Measurements from ENCODE around the gene SLC25A21. TPM values are rescaled to one million over a fixed set of nuclear protein-coding genes. Genes with fewer than 3 reads are reported as not detected.

SLC25A21 gene
- total RNA-seq, 2 experiments from 2014 or later = not detected

- Mint-ChIP-seq H3K27ac (no peak overlapping the region), H3K36me3 (ENCODE audit: low read depth) (no peaks in the 10 kb centered on the region), H3K4me3 (no peak overlapping the region), H3K27me3 (peaks cover 3% of the 10 kb centered on the region), H3K9me3 (no peaks in the 10 kb centered on the region), H3K4me1 (ENCODE audit: low read depth) (no peaks in the 10 kb centered on the region)
- TF ChIP-seq, protein P1, sequence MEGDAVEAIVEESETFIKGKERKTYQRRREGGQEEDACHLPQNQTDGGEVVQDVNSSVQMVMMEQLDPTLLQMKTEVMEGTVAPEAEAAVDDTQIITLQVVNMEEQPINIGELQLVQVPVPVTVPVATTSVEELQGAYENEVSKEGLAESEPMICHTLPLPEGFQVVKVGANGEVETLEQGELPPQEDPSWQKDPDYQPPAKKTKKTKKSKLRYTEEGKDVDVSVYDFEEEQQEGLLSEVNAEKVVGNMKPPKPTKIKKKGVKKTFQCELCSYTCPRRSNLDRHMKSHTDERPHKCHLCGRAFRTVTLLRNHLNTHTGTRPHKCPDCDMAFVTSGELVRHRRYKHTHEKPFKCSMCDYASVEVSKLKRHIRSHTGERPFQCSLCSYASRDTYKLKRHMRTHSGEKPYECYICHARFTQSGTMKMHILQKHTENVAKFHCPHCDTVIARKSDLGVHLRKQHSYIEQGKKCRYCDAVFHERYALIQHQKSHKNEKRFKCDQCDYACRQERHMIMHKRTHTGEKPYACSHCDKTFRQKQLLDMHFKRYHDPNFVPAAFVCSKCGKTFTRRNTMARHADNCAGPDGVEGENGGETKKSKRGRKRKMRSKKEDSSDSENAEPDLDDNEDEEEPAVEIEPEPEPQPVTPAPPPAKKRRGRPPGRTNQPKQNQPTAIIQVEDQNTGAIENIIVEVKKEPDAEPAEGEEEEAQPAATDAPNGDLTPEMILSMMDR (IDR thresholded peaks at IDR 0.05) = no peak
- ATAC-seq (no peak), DNase-seq (no peak)
- POLR2A ChIA-PET = no interaction called here
- intact Hi-C loops (cut with micrococcal nuclease) = no loop called here
- CTCF ChIA-PET = no interaction called here
These were observed 348.8 kb downstream of the SLC25A21 start for GRCh38 chr14:36823651-36824050.

DNA sequence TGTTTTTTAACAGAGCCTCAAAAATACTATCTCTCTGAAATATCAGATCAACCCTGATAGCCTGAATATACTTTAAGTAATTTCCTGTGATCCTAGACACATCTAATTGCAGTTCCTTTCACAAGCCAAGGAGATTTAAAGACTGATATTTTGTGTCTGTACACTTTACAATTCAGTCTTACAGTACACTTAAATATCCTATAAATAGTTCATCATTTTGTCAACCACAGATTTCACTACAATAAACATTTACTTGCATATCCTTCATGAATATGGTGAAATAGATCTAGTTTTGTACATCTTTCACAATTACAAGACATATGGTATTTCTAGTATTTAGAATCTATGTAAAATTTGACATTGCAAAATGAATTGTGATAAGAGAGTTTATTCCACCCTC, 349.7 kb downstream of the SLC25A21 start:
- Mint-ChIP-seq H3K4me1 (ENCODE audit: low read depth) (no peaks in the 10 kb centered on the region), H3K9me3 (no peaks in the 10 kb centered on the region), H3K4me3 (no peak overlapping the region), H3K27me3 (peaks cover 3% of the 10 kb centered on the region), H3K36me3 (ENCODE audit: low read depth) (no peaks in the 10 kb centered on the region), H3K27ac (no peak overlapping the region)
- DNase-seq (no peak), ATAC-seq (no peak)
- CTCF ChIA-PET = no interaction called here
- POLR2A ChIA-PET = no interaction called here
- TF ChIP-seq, protein P1 (IDR thresholded peaks at IDR 0.05) = no peak
- intact Hi-C loops (cut with micrococcal nuclease) = no loop called here

DNA sequence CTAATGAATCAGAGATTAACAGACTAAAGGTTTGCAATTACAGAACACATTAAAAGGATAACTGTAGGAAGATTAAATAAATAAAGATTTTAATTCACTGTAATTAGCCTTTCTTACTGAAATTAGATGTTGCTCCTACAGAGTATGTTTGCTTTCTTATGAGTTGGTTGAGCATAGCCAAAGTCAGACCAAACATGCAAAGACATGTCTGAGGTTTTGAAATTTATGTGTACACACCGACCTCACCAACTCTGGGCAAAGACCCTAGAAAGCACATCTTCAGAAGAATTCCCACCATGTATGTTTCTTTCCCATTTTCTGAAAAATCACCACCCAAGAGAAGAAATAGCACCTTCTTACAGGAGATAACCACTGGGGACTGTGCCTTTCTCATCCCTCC, 351.5 kb downstream of the SLC25A21 start:
- TF ChIP-seq, protein P1 (IDR thresholded peaks at IDR 0.05) = no peak
- ChIA-PET CTCF (no interaction called here), POLR2A (no interaction called here)
- DNase-seq = no peak
- Mint-ChIP-seq H3K4me3 (no peak overlapping the region), H3K9me3 (no peaks in the 10 kb centered on the region), H3K27me3 (peaks cover 3% of the 10 kb centered on the region), H3K27ac (no peak overlapping the region), H3K4me1 (ENCODE audit: low read depth) (no peaks in the 10 kb centered on the region), H3K36me3 (ENCODE audit: low read depth) (no peaks in the 10 kb centered on the region)
- ATAC-seq = no peak
- intact Hi-C loops (cut with micrococcal nuclease) = no loop called here

- intact Hi-C loops (cut with micrococcal nuclease) = no loop called here
- Mint-ChIP-seq H3K4me1 (ENCODE audit: low read depth) (no peaks in the 10 kb centered on the region), H3K27me3 (peaks cover 3% of the 10 kb centered on the region), H3K36me3 (ENCODE audit: low read depth) (no peaks in the 10 kb centered on the region), H3K9me3 (no peaks in the 10 kb centered on the region), H3K27ac (no peak overlapping the region), H3K4me3 (no peak overlapping the region)
- ATAC-seq (no peak), DNase-seq (no peak)
- TF ChIP-seq, protein P1 (IDR thresholded peaks at IDR 0.05) = no peak
- ChIA-PET CTCF (no interaction called here), POLR2A (no interaction called here)
These were observed 352.2 kb downstream of the SLC25A21 start for GRCh38 chr14:36820111-36820709.

DNA sequence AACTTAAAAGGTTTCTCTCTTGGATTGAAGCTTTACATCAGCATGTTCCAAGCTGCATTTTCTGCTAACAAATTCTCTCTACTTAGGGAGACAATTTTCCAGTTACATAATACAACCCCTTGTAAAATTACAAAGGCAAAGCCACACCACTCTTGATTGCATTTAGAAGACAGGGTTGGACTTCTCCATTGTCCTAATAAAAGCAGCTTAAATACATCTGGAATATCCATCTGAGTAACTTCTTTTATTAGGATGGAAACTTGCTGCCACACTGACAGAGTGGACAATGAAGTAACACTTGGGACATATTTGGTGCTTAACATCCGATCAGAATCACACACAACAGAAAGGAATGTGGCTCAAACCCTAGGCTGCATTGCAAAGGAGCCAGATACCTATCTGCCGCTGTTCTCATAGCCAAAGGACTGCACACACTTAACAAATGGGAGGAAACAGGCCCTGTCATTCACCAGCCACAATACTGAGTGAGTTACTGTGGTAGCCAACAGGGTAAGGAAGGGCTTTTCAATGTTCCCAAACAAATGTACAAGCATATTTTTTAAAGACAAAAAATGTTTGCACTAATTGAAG, 353.5 kb downstream of the SLC25A21 start:
- ATAC-seq = no peak
- TF ChIP-seq, protein P1 (IDR thresholded peaks at IDR 0.05) = no peak
- intact Hi-C loops (cut with micrococcal nuclease) = no loop called here
- no peaks in the 10 kb centered on the region for H3K9me3 Mint-ChIP-seq
- H3K27me3 Mint-ChIP-seq = peaks cover 3% of the 10 kb centered on the region
- no peak overlapping the region for H3K27ac Mint-ChIP-seq
- no peaks in the 10 kb centered on the region for H3K4me1 Mint-ChIP-seq (ENCODE audit: low read depth)
- no peak for DNase-seq
- ChIA-PET POLR2A (no interaction called here), CTCF (no interaction called here)
- H3K4me3 Mint-ChIP-seq = no peak overlapping the region
- H3K36me3 Mint-ChIP-seq (ENCODE audit: low read depth) = no peaks in the 10 kb centered on the region

Measured in activated CD8-positive, alpha-beta T cell treated with anti-CD3 and anti-CD28 coated beads for 36 hours (primary cell).